ENCODE data around the gene SET.
"Not testable (repeated sequence)": the region's sequence is repeated elsewhere in the genome, so short reads cannot be mapped to it uniquely, and the experiment has no call there.

The SET gene

DNA sequence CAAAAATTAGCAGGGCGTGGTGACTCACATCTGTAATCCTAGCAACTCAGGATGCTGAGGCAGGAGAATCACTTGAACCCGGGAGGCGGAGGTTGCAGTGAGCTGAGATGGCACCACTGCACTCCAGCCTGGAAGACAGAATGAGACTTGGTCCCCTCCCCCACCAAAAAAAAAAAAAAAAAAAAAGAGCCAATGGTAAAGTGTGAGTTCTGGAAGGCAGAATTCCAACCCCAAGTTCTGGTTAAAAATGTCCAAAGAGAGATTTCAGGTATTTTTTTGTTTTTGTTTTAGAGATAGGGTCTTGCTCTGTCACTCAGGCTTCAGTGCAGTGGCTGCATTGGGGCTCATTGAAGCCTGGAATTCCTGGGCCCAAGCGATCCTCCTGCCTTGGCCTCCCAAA is 1.6 kb upstream of the SET start:
- TF ChIP-seq, protein P1, sequence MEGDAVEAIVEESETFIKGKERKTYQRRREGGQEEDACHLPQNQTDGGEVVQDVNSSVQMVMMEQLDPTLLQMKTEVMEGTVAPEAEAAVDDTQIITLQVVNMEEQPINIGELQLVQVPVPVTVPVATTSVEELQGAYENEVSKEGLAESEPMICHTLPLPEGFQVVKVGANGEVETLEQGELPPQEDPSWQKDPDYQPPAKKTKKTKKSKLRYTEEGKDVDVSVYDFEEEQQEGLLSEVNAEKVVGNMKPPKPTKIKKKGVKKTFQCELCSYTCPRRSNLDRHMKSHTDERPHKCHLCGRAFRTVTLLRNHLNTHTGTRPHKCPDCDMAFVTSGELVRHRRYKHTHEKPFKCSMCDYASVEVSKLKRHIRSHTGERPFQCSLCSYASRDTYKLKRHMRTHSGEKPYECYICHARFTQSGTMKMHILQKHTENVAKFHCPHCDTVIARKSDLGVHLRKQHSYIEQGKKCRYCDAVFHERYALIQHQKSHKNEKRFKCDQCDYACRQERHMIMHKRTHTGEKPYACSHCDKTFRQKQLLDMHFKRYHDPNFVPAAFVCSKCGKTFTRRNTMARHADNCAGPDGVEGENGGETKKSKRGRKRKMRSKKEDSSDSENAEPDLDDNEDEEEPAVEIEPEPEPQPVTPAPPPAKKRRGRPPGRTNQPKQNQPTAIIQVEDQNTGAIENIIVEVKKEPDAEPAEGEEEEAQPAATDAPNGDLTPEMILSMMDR (IDR thresholded peaks at IDR 0.05; ENCODE audit: insufficient read depth, missing control alignments) = no peak
- DNase-seq (ENCODE audit: insufficient read length, low spot score) (no peak), FAIRE-seq (no peak)

DNA sequence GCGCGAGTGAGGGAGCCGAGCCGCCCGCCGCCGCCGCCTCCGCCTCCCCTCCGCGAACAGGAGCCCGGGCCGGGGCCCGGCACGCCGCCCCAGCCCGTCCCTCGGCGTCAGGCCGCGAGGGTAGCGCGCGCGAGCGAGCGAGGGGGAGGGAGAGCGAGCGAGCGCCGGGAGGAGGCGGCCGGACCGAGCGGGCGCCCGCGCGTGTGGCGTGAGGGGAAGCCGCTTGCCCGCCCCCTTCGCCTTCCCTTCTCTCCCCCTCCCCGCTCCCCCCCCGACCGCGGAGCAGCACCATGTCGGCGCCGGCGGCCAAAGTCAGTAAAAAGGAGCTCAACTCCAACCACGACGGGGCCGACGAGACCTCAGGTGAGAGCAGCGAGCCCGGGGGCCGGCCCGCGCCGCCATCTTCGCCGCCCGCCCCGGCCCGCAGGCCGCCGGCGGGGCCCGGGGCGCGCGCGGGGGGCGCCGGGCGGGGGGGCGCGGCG is 312 bp downstream of the SET start:
- TF ChIP-seq, protein P1 (IDR thresholded peaks at IDR 0.05; ENCODE audit: insufficient read depth, missing control alignments) = no peak
- no peak for FAIRE-seq
- no peak for DNase-seq (ENCODE audit: insufficient read length, low spot score)

DNA sequence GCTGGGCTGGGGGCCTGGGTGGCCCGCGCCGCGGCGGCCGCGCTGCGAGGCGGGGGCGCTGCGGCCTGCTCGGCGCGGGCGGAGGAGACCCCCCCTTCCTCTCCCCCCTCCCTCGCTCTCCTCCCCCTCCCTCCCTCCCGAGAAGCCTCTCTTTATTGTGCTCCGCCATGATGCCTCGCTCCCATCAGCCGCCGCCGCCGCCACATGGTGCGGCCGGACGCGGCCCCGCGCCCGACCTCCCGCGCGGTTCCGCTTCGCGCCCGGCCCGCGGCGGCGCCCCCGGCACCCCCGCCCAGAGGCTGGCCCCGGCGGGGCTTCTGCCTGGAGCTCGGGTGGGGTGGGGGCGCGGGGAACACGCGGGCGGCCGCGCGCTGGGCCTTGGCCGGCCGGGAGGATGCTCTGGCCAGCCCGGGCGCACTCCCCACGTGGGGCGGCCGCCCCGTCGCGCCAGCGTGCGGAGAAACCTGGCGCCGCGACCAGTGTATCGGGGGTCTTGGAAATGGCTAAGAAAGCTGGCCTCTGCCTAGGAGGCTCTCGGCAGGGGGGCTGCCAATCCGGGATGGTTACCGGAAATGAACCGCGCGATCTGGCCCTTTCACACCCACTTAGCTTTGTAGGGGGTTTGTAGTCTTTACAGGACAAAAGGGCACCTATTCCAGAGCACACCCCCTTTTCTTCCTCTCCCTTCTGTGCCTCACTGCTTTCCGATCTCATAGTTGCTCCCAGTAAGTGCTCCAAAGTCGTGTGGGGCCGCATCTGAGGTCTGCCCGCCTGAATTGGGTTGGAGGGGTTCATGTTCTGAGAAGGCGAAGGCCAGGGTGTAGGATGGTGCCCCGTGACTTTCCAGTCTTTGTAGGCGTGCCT is 1.0 kb downstream of the SET start:
- FAIRE-seq (no peak), DNase-seq (ENCODE audit: insufficient read length, low spot score) (no peak)
- TF ChIP-seq, protein P1 (IDR thresholded peaks at IDR 0.05; ENCODE audit: insufficient read depth, missing control alignments) = no peak

GRCh38 chr9:128690684-128691034 is 1.6 kb downstream of the SET start:
- FAIRE-seq = no peak
- no peak for DNase-seq (ENCODE audit: insufficient read length, low spot score)
- TF ChIP-seq, protein P1 (IDR thresholded peaks at IDR 0.05; ENCODE audit: insufficient read depth, missing control alignments) = no peak

- not testable (repeated sequence) for DNase-seq (ENCODE audit: insufficient read length, low spot score); FAIRE-seq
Observed at GRCh38 chr9:128693738-128694137, 4.7 kb downstream of the SET start.

- FAIRE-seq (no peak), DNase-seq (ENCODE audit: insufficient read length, low spot score) (no peak)
- TF ChIP-seq, protein P1 (IDR thresholded peaks at IDR 0.05; ENCODE audit: insufficient read depth, missing control alignments) = no peak
Observed at GRCh38 chr9:128694344-128694743, 5.3 kb downstream of the SET start.

DNA sequence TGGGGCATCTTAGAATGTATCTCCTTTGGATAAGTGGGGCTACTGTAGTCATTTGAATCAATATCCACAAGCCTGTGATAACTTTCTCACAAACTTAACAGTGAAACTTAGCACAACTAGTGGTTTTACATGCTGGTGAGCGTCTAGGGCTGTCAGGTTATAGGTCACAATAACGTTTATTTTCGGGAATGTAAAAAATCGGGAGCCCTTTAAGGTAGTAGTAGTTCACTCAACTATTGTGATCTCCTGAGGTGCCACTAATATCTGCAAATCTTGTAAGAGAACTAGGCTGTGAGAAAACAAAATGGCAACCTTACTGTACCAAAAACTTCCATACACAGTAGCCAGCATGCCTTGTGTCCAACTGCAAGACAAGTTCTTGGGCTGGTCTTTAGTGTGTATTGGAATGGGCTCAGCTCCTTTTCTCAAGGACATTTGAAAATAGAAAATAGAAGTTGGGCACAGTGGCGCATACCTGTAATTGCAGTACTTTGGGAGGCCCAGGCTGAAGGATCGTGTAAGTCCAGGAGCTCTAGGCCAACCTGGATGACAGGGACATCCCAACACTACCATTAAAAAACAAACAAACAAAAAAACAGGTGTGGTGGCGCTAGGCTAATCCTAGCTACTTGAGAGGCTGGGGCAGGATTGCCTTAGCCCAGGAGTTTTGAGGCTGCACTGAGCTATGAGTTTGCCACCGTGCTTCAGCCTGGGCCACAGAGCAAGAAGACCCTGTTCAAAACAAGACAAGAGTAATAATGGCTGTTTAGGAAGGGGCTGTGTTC is 8.1 kb downstream of the SET start:
- DNase-seq (ENCODE audit: insufficient read length, low spot score) (no peak), FAIRE-seq (no peak)
- TF ChIP-seq, protein P1 (IDR thresholded peaks at IDR 0.05; ENCODE audit: insufficient read depth, missing control alignments) = no peak

DNA sequence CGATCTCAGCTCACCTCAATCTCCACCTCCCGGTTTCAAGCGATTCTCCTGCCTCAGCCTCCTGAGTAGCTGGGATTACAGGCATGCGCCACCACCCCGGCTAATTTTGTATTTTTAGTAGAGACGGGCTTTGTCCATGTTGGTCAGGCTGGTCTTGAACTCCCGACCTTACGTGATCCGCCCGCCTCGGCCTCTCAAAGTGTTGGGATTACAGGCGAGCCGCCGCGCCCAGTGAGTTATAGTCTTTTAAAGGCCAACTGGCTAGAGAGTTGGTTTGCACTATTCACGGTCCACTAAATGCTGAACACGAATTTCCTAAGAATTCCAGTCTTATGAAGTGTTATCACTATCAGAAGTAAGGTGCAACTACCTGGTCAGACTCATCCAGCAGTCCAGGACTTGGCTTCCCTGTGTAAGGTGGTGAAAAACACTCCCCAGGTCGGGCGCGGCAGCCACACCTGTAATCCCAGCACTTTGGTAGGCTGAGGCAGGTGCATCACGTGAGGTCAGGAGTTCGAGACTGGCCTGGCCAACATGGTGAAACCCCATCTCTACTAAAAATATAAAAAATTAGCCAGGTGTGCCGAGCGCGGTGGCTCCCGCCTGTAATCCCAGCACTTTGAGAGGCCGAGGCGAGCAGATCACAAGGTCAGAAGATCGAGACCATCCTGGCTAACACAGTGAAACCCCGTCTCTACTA is 10.2 kb downstream of the SET start:
- DNase-seq (ENCODE audit: insufficient read length, low spot score); FAIRE-seq: not testable (repeated sequence)

All from D721Med (cell line).